Skin epidermis (tissue), 12 donors: ENCODE data around the gene ARHGAP42.
"Not testable (repeated sequence)": the region's sequence is repeated elsewhere in the genome, so short reads cannot be mapped to it uniquely, and the experiment has no call there.

Experiments
- H3K27ac ChIP-seq, 21 experiments: fragments of 200-600 bp; sonication (generic) in 11 of 21; one replicate each; pipeline ENCODE4 v1.5.0; 2020; ENCODE audit warnings: mild to moderate bottlenecking in 3 of 21, inconsistent platforms in 2 of 21, moderate library complexity in 2 of 21
- H3K4me3 ChIP-seq, 7 experiments: fragments of 200-600 bp; sonication (generic) in 2 of 7; one replicate each; pipeline ENCODE4 v1.5.0; 2020; ENCODE audit warnings: inconsistent platforms in 2 of 7, mild to moderate bottlenecking in 2 of 7, moderate library complexity in 1 of 7

The ARHGAP42 gene

GRCh38 chr11:100687054-100687629 is at the start of gene ARHGAP42:
ARHGAP42 (plus strand) TSS chr11:100687288; CDS start chr11:100687679, 391 bp downstream.
- H3K4me3 ChIP-seq, result peak within 1 kb of the TSS; percentile 54 to 80 (median 62)
- peak within 1 kb of the TSS; percentile 47 to 92 (median 82) for H3K27ac ChIP-seq

- H3K4me3 ChIP-seq, result no peak overlapping the region
- H3K27ac ChIP-seq, result no peak overlapping the region
These were observed 49.4 kb upstream of the ARHGAP42 start for GRCh38 chr11:100637706-100638105.

GRCh38 chr11:100638648-100639047 is 48.4 kb upstream of the ARHGAP42 start:
- H3K4me3 ChIP-seq, result no peak overlapping the region
- peak overlapping the region in 7 of 21 experiments; percentile 3 to 64 (median 27) for H3K27ac ChIP-seq

- Histone ChIP-seq H3K27ac (peak overlapping the region in 8 of 21 experiments; percentile 3 to 64 (median 30)), H3K4me3 (no peak overlapping the region)
These were observed 47.9 kb upstream of the ARHGAP42 start for GRCh38 chr11:100639140-100639539.

- Histone ChIP-seq H3K4me3 (no peak overlapping the region), H3K27ac (no peak overlapping the region)
These were observed 47.0 kb upstream of the ARHGAP42 start for GRCh38 chr11:100640071-100640470.

GRCh38 chr11:100640646-100641045 is 46.4 kb upstream of the ARHGAP42 start:
- no peak overlapping the region for H3K4me3 ChIP-seq
- no peak overlapping the region for H3K27ac ChIP-seq

- no peak overlapping the region for H3K27ac ChIP-seq
These were observed 45.6 kb upstream of the ARHGAP42 start for GRCh38 chr11:100641456-100641855.

GRCh38 chr11:100646545-100646944 is 40.5 kb upstream of the ARHGAP42 start:
- H3K4me3 ChIP-seq, result no peak overlapping the region
- no peak overlapping the region for H3K27ac ChIP-seq

More at GRCh38 chr11:100641456-100641855, 45.6 kb upstream of the ARHGAP42 start:
- no peak overlapping the region for H3K4me3 ChIP-seq

GRCh38 chr11:100647861-100648260 is 39.2 kb upstream of the ARHGAP42 start:
- Histone ChIP-seq H3K4me3 (no peak overlapping the region), H3K27ac (no peak overlapping the region)

- H3K27ac ChIP-seq, result no peak overlapping the region
- no peak overlapping the region for H3K4me3 ChIP-seq
These were observed 23.5 kb upstream of the ARHGAP42 start for GRCh38 chr11:100663583-100663982.

- no peak overlapping the region for H3K27ac ChIP-seq
- no peak overlapping the region for H3K4me3 ChIP-seq
These were observed 23.1 kb upstream of the ARHGAP42 start for GRCh38 chr11:100663996-100664395.

GRCh38 chr11:100666816-100667215 is 20.3 kb upstream of the ARHGAP42 start:
- H3K27ac ChIP-seq, result not testable (repeated sequence)

GRCh38 chr11:100667449-100667848 is 19.6 kb upstream of the ARHGAP42 start:
- H3K4me3 ChIP-seq, result no peak overlapping the region
- H3K27ac ChIP-seq, result no peak overlapping the region

More at GRCh38 chr11:100666816-100667215, 20.3 kb upstream of the ARHGAP42 start:
- H3K4me3 ChIP-seq, result not testable (repeated sequence)

- H3K4me3 ChIP-seq, result no peak overlapping the region
- H3K27ac ChIP-seq, result no peak overlapping the region
These were observed 16.9 kb upstream of the ARHGAP42 start for GRCh38 chr11:100670140-100670539.

- Histone ChIP-seq H3K27ac (no peak overlapping the region), H3K4me3 (no peak overlapping the region)
These were observed 15.6 kb upstream of the ARHGAP42 start for GRCh38 chr11:100671471-100671870.

GRCh38 chr11:100672498-100673033 is 14.5 kb upstream of the ARHGAP42 start:
- H3K27ac ChIP-seq, result no peak overlapping the region
- no peak overlapping the region for H3K4me3 ChIP-seq

- H3K4me3 ChIP-seq, result no peak overlapping the region
- no peak overlapping the region for H3K27ac ChIP-seq
These were observed 14.0 kb upstream of the ARHGAP42 start for GRCh38 chr11:100673063-100673462.

GRCh38 chr11:100674212-100674611 is 12.9 kb upstream of the ARHGAP42 start:
- no peak overlapping the region for H3K4me3 ChIP-seq
- H3K27ac ChIP-seq, result no peak overlapping the region

GRCh38 chr11:100675115-100675650 is 11.9 kb upstream of the ARHGAP42 start:
- no peak overlapping the region for H3K27ac ChIP-seq
- H3K4me3 ChIP-seq, result no peak overlapping the region

- H3K27ac ChIP-seq, result no peak overlapping the region
- no peak overlapping the region for H3K4me3 ChIP-seq
These were observed 10.2 kb upstream of the ARHGAP42 start for GRCh38 chr11:100676901-100677300.

GRCh38 chr11:100677796-100678195 is 9.3 kb upstream of the ARHGAP42 start:
- Histone ChIP-seq H3K27ac (no peak overlapping the region), H3K4me3 (no peak overlapping the region)
